Keratinocyte (primary cell): ENCODE results near the gene TJP3. TPM values are rescaled to one million over a fixed set of nuclear protein-coding genes. Genes with fewer than 3 reads are reported as not detected.

ENCODE experiments used
- DNase-seq: peaks from one replicate; pipeline ENCODE4 v3.0.0-alpha.2; 2011; ENCODE audit warnings: low read depth, missing footprints, low spot score
- FAIRE-seq: peaks from 2 replicates; lab custom pipeline; 2011; peaks lifted over from hg19 to GRCh38; lab: Jason Lieb, UNC
- H2AFZ ChIP-seq: 2 replicates; pipeline ENCODE4 v1.6.0; 2012; ENCODE audit warnings: low read length, control low read depth, inconsistent platforms; ENCODE audit not compliant: control insufficient read depth
- H3K27ac ChIP-seq: 2 replicates; pipeline ENCODE4 v1.5.1; 2011; ENCODE audit warnings: low read length; ENCODE audit not compliant: control insufficient read depth, insufficient read depth
- H3K27me3 ChIP-seq: 3 replicates; pipeline ENCODE4 v1.6.0; 2011; ENCODE audit warnings: low read length; ENCODE audit not compliant: control insufficient read depth, insufficient read depth; ENCODE audit errors: extremely low read depth
- H3K36me3 ChIP-seq, 2 experiments: 2 replicates in 1 of 2; 3 replicates in 1 of 2; pipeline ENCODE4 v1.5.1; 2011; ENCODE audit warnings: low read length in 2 of 2, mild to moderate bottlenecking in 1 of 2; ENCODE audit not compliant: control insufficient read depth in 2 of 2, insufficient read depth in 2 of 2; ENCODE audit errors: extremely low read depth in 1 of 2
- H3K4me1 ChIP-seq: 3 replicates; pipeline ENCODE4 v1.5.1; 2011; ENCODE audit warnings: low read length; ENCODE audit not compliant: control insufficient read depth, insufficient read depth; ENCODE audit errors: extremely low read depth
- H3K4me2 ChIP-seq: 3 replicates; pipeline ENCODE4 v1.6.0; 2011; ENCODE audit warnings: low read depth, low read length; ENCODE audit not compliant: control insufficient read depth, insufficient read depth; ENCODE audit errors: extremely low read depth
- H3K4me3 ChIP-seq, 3 experiments: fragments of 200-600 bp in 1 of 3; sonication (generic) in 1 of 3; 2 replicates in 2 of 3; 3 replicates in 1 of 3; pipeline ENCODE4 v1.5.1; 2011 to 2016; ENCODE audit warnings: low read length in 3 of 3, mild to moderate bottlenecking in 3 of 3, control low read depth in 2 of 3, inconsistent platforms in 1 of 3, low read depth in 1 of 3, mixed read lengths in 1 of 3, mixed run types in 1 of 3, moderate library complexity in 1 of 3; ENCODE audit not compliant: control insufficient read depth in 2 of 3, insufficient read depth in 2 of 3; ENCODE audit errors: extremely low read depth in 1 of 3
- H3K79me2 ChIP-seq: 2 replicates; pipeline ENCODE4 v1.6.0; 2012; ENCODE audit warnings: low read length; ENCODE audit not compliant: control insufficient read depth, insufficient read depth
- H3K9ac ChIP-seq: 3 replicates; pipeline ENCODE4 v1.6.0; 2011; ENCODE audit warnings: low read length; ENCODE audit not compliant: control insufficient read depth, insufficient read depth; ENCODE audit errors: extremely low read depth
- H3K9me1 ChIP-seq: 3 replicates; pipeline ENCODE4 v1.6.0; 2011; ENCODE audit warnings: low read length; ENCODE audit not compliant: control insufficient read depth, insufficient read depth; ENCODE audit errors: extremely low read depth
- H3K9me3 ChIP-seq: 2 replicates; pipeline ENCODE4 v1.5.1; 2012; ENCODE audit warnings: low read depth, low read length; ENCODE audit not compliant: control insufficient read depth
- H4K20me1 ChIP-seq: 3 replicates; pipeline ENCODE4 v1.6.0; 2011; ENCODE audit warnings: low read length; ENCODE audit not compliant: control insufficient read depth, insufficient read depth; ENCODE audit errors: extremely low read depth
- EZH2 ChIP-seq: IDR thresholded peaks from one replicate; pipeline ENCODE4 v1.6.1; 2012; ENCODE audit warnings: inconsistent platforms, mild to moderate bottlenecking, low read length, moderate library complexity
- dilution Hi-C: fragments of 300-500 bp; cut with MboI; formaldehyde crosslinking; loops from one replicate; pipeline ENCODE4 v1.7.0; 2020; ENCODE audit warnings: low sequenced_read_pairs; ENCODE audit not compliant: extremely low pct_ligation_motif_present
- polyA minus RNA-seq, 3 experiments: library from RNA; depleted of rRNA, polyadenylated mRNA; stranded (reverse); fragments of >200 nt; gene quantifications; 1 replicate in 1 of 3; 2 replicates in 1 of 3; 3 replicates in 1 of 3; pipeline ENCODE4 v1.2.3, GENCODE V29; 2011
- polyA plus RNA-seq, 5 experiments: library from polyadenylated mRNA; depleted of rRNA in 3 of 5; stranded (reverse) in 3 of 5; stranded (forward) in 1 of 5; unstranded in 1 of 5; fragments of >200 nt; gene quantifications; 1 replicate in 1 of 5; 2 replicates in 3 of 5; 3 replicates in 1 of 5; pipeline versions ENCODE4 v1.2.1 to v1.2.3, GENCODE V29; 2011 to 2012; ENCODE audit warnings: missing spikeins in 2 of 5, low read depth in 1 of 5, low replicate concordance in 1 of 5
- TF ChIP-seq, protein P1 (sequence below), 3 experiments: IDR thresholded peaks in 1 of 3; conservative IDR thresholded peaks in 1 of 3; optimal IDR thresholded peaks in 1 of 3; 2 replicates in 2 of 3; 3 replicates in 1 of 3; pipeline versions ENCODE3 to v1.5.1; 2011; ENCODE audit warnings: low read length in 3 of 3, mild to moderate bottlenecking in 3 of 3, moderate library complexity in 2 of 3, control low read depth in 1 of 3, inconsistent platforms in 1 of 3; ENCODE audit not compliant: insufficient read depth in 2 of 3; ENCODE audit errors: extremely low read depth in 1 of 3

Gene TJP3
- polyA plus RNA-seq (0.02 to 0.08 TPM in 2 of 3 replicates, not detected in the other), polyA minus RNA-seq (0.42 TPM in 1 of 3 replicates, not detected in the others)
- polyA plus RNA-seq (2011; ENCODE audit: low read depth) = 1.3 TPM
- polyA plus RNA-seq (2011; cell fraction: cytosol; rRNA removed) = 0.05 and 0.06 TPM in 2 replicates
- polyA plus RNA-seq (2011; cell fraction: nucleus; rRNA removed) = 0.23 and 0.29 TPM in 2 replicates
- 0.40 and 8.8 TPM in 2 replicates for polyA plus RNA-seq (2012; ENCODE audit: low replicate concordance)
- polyA minus RNA-seq (2011; cell fraction: cytosol; rRNA and poly(A)+ RNA removed) = not detected
- polyA minus RNA-seq (2011; cell fraction: nucleus; rRNA and poly(A)+ RNA removed) = 0.23 and 0.42 TPM in 2 replicates

DNA sequence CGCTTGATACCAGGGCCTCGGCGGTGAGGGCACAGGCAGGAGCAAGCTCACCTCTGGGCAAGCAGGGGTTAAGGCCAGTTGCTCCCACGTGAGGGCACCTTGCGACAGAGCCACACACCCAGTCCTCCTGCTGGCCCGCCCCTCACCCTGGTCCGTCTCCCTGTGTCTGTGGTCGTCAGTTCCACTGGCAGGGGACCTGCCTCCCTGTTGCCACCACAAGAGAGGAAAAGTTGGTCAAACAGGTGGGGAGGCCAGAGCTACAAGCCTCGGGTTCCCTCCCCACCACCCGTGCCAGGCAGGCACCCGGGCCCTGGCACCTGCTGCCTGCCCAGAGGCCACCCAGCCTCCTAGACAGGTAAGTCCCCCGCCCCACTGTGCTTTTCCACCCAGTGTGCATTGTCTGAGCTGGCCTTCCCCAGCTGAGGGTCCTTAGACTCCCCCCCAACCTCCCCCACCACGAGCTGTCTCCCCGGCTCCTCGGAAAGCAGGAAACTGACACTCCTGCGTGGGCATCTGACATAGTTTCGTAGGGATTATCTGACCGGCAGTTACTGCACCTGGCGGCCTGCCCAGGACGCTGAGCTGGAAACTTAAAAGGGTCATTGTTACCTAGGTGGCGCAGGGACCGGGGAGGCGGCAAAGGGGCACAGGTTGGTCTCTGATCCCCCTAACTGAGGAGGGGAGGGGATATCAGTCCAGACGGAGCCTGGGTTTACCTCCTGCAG, at the start of gene TJP3:
Gene TJP3 (plus strand): TSS at position 178 of the 725 bp plus-strand sequence. CDS start 20,049 bp downstream, outside the sequence.
- no peaks in the 10 kb centered on the region for H3K36me3 ChIP-seq
- H3K27ac ChIP-seq = no peak within 1 kb of the TSS
- H3K9me1 ChIP-seq = no peaks in the 10 kb centered on the region
- H3K79me2 ChIP-seq = no peaks in the 10 kb centered on the region
- no peak within 1 kb of the TSS for H3K4me3 ChIP-seq
- dilution Hi-C loops = no loop called here
- no peak for DNase-seq
- no peak within 1 kb of the TSS for H3K4me2 ChIP-seq
- no peaks in the 10 kb centered on the region for H4K20me1 ChIP-seq
- H3K27me3 ChIP-seq = peaks cover 28% of the 10 kb centered on the region
- H3K4me1 ChIP-seq = peaks cover 2% of the 10 kb centered on the region
- H3K9ac ChIP-seq = no peak within 1 kb of the TSS
- TF ChIP-seq, protein P1, sequence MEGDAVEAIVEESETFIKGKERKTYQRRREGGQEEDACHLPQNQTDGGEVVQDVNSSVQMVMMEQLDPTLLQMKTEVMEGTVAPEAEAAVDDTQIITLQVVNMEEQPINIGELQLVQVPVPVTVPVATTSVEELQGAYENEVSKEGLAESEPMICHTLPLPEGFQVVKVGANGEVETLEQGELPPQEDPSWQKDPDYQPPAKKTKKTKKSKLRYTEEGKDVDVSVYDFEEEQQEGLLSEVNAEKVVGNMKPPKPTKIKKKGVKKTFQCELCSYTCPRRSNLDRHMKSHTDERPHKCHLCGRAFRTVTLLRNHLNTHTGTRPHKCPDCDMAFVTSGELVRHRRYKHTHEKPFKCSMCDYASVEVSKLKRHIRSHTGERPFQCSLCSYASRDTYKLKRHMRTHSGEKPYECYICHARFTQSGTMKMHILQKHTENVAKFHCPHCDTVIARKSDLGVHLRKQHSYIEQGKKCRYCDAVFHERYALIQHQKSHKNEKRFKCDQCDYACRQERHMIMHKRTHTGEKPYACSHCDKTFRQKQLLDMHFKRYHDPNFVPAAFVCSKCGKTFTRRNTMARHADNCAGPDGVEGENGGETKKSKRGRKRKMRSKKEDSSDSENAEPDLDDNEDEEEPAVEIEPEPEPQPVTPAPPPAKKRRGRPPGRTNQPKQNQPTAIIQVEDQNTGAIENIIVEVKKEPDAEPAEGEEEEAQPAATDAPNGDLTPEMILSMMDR (optimal IDR thresholded peaks at IDR 0.05 in 1 of 3, IDR thresholded peaks at IDR 0.05 in 1 of 3, conservative IDR thresholded peaks at IDR 0.05 in 1 of 3; ENCODE audit: extremely low read depth in 1 of 3, insufficient read depth in 2 of 3, low read length in 3 of 3) = no peak
- TF ChIP-seq EZH2 = no peak
- no peak within 1 kb of the TSS for H2AFZ ChIP-seq
- H3K9me3 ChIP-seq = no peaks in the 10 kb centered on the region
- no peak for FAIRE-seq

DNA sequence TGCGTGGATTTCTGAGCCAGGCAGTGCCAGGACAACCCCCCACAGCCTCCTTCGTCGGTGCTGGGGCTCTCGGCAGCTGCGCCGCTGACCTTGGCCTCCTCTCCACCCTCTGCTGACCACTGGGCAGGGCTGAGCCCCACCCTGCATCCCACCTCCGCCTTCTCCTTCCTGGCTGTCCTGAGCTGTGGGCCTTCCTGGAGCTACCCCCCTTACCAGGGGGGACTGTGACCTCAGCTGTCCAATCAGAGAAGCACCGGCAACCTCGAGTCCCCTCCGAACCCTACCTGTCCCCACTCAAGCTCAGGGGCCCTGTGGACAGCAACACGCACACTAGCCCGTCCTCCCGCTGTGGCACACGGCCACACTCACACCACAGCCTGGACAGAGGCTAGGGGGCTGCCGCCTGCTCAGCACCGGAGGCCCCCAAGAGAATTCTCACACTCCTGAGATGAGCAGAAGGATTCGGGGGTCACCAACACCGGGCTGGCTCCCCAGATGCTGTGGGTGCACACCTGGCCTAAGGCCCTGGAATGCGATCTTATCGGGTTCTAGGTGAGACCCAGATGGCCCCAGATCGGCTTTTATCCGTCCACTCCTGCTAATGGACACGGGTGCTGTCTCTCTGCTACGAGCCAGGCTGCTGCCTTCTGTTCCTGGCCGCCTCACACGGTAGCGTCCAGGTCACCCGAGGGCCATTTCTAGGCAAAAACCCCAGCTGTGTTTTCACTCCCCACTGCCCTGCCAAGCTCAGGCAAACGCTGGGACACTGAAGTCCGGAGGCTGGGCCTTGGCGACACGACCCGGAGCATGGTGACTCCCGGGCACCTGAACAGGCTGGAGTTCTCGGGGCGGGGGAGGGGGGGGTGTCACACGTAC, 49.1 kb upstream of the TJP3 start:
- DNase-seq (no peak), FAIRE-seq (no peak)
- Histone ChIP-seq H3K9ac (no peak overlapping the region), H3K27me3 (no peaks in the 10 kb centered on the region), H3K79me2 (no peaks in the 10 kb centered on the region), H3K4me1 (peaks cover 2% of the 10 kb centered on the region), H3K4me3 (no peak overlapping the region), H2AFZ (no peak overlapping the region), H3K4me2 (no peak overlapping the region), H3K27ac (no peak overlapping the region), H3K9me3 (no peaks in the 10 kb centered on the region), H4K20me1 (no peaks in the 10 kb centered on the region), H3K36me3 (peaks cover 2 to 22% of the 10 kb centered on the region in 2 experiments), H3K9me1 (no peaks in the 10 kb centered on the region)
- TF ChIP-seq, protein P1 (optimal IDR thresholded peaks at IDR 0.05 in 1 of 3, IDR thresholded peaks at IDR 0.05 in 1 of 3, conservative IDR thresholded peaks at IDR 0.05 in 1 of 3; ENCODE audit: extremely low read depth in 1 of 3, insufficient read depth in 2 of 3, low read length in 3 of 3) = no peak
- TF ChIP-seq EZH2 = no peak
- dilution Hi-C loops = no loop called here
